GM21723 (cell line): ENCODE data around the gene BIK.
A peak's percentile ranks its signal among the peaks of the same experiment; 100 is the strongest.

Experiments
- ATAC-seq: cut with Tn5 transposase; IDR thresholded peaks from one replicate; pipeline ENCODE4 v1.9.1; 2021; ENCODE audit warnings: mild to moderate bottlenecking, moderate library complexity; ENCODE audit not compliant: unreplicated experiment

BIK gene

GRCh38 chr22:43110444-43110926 is at the start of gene BIK:
Gene BIK, plus strand, starts transcription at chr22:43110750. Its CDS starts 13,273 bp downstream, at chr22:43124023.
- peak; percentile 47 for ATAC-seq

- ATAC-seq = no peak
Measured at GRCh38 chr22:43066134-43066533, 44.4 kb upstream of the BIK start.

DNA sequence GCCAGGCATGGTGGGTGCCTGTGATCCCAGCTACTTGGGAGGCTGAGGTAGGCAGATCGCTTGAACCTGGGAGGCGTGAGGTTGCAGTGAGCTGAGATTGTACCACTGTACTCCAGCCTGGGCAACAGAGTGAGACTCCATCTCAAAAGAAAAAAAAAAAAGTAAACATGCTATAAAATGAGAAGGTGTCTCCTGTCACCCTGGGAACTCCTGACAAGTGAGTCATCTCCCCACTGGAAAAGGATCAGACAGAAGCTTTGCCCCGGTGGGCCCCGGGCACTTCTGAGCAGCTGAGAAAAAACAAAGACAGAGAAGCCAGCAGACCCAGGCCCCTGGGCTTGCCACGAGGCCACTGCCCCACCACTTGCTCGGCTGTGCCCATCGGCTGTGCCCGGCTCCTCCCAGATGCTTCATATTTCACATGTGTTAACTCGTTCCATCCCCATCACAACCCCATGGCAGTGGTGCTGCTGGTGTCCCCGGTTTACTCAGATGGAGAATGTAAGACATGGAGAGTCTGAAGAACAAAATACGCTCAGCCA is 43.6 kb upstream of the BIK start:
- ATAC-seq = no peak

DNA sequence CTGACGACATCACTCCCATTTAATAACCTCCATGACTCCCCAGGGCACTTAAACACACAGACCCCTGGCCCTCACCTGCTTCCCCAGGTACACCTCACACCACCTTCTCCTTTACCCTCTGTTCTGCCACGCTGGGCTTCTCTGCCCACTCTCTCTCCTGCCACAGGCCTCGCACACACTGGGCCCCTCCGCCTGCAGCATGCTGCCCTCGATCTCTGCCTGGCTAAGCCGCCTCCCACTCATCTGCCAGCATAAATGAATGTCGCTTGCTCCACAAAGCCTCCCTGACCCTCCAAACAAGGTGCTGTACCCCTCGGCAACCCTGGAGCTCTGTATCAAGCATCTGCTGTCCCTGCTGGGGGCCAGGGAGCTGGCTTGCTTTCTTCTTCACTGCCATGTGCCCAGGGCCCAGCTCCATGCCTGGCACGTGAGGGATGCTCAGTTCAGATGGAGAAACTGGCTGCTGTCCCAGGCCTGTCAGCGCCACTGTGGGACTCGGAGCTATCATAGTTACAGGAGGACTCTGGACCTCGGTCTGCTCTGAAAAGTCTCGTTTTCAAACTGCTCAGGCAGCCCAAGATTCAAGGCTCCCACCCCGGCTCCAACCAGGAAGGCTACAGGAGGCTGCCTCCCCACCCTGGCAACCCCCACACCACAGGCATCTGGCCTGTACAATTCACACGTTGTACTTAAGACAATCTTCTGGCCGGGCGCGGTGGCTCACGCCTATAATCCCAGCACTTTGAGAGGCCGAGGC is 33.3 kb upstream of the BIK start:
- no peak for ATAC-seq

DNA sequence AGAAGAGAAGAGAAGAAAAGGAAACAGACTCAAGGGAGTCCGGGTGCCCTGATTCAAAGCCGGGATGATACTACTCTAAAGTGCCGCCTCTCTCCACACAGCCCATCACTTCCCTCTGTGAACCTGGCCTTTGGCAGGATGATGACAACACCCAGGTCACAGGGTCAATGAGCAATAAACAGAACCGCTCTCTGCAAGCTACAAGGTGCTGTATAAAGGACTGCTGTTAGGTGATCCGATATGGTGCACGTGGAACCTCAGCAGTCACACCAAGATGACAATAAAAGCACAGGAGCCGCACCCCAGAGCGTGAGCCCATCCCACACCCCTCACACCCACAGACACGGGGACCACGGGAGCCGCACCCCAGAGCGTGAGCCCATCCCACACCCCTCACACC is 32.0 kb upstream of the BIK start:
- ATAC-seq = no peak

DNA sequence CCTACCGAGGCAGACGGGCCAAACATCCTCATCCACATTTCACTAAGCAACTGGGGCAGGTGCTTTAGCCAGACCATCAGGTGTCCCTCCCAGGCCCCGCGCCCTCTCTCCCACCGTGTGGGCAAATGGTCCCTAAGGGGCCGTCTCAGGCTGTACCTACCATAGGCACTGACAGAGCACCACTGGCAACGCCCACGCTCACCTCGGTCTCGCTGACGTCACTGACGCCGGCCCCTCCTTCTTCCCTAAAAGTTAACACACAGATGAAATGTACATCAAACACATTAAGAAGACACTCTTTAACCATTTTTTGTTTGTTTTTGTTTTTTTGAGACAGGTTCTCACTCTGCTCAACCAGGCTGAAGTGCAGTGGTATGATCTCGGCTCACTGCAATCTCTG is 30.8 kb upstream of the BIK start:
- ATAC-seq = no peak

- no peak for ATAC-seq
Measured at GRCh38 chr22:43080616-43081015, 29.9 kb upstream of the BIK start.

DNA sequence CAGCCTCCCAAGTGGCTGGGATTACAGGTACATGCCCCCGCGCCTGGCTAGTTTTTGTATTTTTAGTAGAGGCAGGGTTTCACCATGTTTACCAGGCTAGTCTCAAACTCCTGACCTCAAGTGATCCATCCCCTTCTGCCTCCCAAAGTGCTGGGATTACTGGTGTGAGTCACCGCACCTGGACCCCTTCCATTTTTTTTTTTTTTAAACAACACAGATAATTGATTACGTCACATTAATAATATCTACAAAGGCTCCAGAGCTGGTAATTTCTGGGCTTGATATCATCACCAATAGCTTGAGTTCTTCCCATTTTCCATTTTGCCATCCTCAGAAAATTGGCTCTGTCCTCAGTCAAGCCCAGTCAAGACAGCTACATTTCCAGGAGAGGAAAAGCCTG is 28.6 kb upstream of the BIK start:
- ATAC-seq = no peak

GRCh38 chr22:43085658-43086606 is 24.6 kb upstream of the BIK start:
- ATAC-seq = no peak

DNA sequence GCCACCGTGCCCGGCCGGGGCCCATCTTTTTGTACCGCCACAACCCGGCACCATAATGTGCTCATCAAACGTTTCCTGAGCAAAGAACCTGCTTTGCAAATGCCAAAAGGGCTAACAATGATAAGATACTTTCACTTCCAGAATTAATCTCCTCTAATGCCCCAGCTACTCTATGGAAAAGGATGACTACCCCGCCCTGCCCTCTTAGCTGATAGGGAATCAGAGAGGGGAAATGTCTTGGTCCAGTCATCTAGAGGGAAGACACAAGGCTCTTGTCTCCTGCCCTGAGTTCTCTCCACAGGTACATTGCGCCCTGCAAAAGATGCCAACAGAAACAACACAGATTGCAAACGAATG is 21.9 kb upstream of the BIK start:
- ATAC-seq = no peak

DNA sequence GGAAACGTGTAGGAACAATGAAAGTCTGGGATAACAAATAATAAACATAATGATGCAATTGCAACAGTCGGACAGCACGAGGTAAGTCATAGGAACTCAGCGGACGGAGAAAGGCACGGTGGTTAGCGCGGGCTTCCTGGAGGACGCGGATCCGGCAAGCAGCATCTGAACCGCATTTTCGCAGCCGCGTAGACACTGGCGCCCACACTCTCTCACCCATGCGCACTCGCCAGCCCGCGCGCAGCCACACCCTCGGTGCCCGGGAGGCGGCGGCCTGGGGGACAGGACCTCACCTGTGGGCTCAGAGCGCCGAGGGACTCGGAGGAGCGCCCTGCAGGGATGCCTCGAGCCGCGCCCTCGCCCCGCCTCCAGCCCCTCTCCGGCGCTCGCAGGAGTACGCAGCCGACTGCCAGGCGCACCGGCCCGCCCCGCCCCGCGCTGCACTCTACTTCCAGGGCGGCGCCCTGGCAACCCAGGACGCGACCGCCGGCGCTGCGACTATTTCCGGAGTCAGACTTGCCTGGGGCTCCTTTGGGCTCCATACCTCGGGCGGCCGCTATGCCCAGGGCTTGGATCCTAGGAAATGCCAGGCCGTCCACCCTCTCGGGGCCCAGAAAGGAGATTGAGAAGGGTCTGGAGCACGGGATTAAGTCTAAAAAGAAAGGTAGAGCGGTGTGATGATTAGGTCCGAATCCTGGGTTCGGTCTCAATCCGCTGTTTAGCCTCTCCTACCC is 21.4 kb upstream of the BIK start, which contains the start of gene TTLL1:
Gene TTLL1, minus strand, starts transcription at position 408 of the 734 bp plus-strand sequence. CDS start 13,805 bp downstream, outside the sequence.
- peak; percentile 78 for ATAC-seq

DNA sequence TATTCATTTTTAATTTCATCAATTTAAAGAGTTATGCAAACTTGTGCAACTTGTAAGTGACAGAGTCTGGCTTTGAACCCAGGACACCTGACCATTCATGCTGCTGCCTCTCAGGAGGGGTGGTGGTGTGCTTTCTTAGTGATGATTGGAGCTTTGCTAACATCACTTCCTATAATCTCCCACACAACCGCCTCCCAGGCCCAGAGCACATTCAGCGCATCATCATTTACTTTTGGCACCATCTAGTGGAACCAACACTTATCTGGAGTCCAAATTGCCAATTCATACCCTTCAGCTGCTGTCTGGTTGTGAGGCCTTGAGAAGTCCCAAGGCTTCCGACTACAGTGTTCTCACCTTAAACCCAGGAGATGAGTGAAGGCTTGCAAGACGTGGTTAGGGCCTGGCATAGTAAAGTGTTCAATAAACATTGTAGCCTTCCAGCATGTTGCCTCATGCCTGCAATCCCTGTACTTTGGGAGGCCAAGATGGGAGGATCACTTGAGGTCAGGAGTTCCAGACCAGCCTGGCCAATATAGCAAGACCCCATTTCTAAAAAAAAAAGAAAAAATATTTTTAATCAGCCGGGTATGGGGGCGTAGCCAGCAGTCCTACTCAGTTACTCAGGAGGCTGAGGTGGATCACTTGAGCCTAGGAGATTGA is 20.3 kb upstream of the BIK start:
- no peak for ATAC-seq

GRCh38 chr22:43092085-43092484 is 18.5 kb upstream of the BIK start:
- no peak for ATAC-seq

DNA sequence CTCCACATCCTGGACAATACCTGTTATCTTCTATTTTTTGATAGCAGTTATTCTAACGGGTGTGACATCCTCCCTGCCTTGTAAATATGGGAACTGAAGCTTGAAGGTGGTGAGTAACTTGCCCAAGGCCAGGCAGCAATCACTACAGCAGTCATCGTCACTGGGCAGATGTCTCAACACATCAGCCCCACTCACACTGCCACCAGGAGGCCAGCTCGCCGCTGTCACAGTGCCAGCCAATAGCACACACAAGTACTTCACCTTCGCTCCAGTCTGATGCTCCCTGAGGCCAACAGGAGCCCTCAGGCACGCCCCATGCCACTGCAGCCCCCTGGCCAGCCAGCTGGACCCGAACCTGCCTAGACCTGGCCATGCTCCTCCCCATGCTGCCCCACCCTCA is 16.5 kb upstream of the BIK start:
- ATAC-seq = no peak

DNA sequence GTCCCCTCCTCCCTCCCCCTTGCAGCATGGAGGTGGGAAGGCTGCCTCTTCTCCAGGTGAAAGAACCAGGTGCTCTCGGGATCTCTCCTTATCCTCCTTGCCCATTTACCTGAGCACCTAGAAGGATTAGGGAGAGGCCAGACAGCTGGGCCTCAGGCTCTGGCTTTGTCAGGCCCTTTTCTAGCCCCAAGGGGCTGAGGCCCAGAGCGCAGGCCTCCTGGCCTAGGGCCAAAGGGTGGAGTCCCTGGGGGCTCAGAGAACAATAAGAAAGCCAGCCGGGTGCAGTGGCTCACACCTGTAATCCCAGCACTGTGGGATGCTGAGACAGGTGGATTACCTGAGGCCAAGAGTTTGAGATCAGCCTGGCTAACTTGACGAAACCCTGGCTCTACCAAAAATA is 16.0 kb upstream of the BIK start:
- no peak for ATAC-seq

- ATAC-seq = no peak
Measured at GRCh38 chr22:43096420-43096819, 14.1 kb upstream of the BIK start.

DNA sequence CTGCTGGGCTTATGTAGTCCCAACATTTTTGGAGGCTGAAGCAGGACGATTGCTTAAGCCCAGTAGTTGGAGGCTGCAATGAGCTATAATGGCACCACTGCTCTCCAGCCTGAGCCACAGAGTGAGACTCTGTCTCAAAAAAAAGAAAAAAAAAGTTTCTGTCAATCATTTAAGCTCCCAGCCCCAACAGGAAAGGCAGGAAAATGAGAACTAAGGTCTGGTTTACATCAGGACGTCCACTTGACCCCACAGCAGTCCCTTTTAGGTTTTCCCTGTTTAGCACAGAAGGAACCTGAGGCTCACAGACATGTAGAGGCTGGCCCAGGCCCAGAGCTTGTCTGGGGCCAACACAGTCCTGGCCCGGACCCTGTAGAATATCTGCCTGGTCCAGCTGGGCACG is 12.2 kb upstream of the BIK start:
- no peak for ATAC-seq

GRCh38 chr22:43099095-43099494 is 11.5 kb upstream of the BIK start:
- ATAC-seq = no peak

DNA sequence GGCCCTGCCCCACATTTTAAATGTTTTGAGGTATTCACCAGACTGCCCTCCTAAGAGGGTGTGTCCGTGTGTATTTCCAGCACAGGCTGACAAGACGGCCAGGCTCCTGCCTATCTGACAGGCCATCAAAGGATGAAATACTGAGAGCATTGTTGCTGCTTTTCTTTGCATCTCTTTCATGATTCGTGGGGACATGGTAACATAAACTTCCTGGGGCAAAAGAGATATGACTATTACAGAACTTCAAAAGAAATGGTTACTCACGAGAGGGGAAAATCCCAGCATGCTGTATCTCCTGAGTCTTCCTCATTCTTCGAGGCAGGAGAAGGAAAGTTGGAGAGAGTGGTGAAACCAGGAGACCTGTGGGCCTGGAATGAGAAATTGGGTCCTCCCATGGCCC is 10.3 kb upstream of the BIK start:
- ATAC-seq = no peak

DNA sequence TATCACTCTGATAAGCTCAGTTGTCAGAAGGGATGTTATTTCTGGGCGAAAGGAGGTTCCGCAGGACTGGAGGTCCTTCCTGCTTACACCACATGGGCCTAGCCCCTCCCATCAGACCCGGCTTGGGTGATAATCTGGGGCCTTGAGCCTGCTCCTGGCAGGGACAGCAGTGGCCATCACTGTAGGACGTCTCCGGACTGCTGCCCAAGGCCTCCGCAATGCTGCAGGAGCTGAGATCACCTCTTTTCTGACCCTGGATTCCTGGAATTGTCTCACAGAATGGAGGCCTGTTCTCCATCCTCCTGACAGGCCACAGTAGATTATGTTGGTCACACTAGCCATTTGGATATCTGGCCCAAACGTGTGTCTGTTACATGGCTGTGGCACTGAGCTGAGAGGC is 9.2 kb upstream of the BIK start:
- no peak for ATAC-seq
